GM12874 (cell line): ENCODE measurements around the gene ARID3A.

ENCODE experiments used
- TF ChIP-seq, protein P1 (sequence below): IDR thresholded peaks from 2 replicates; pipeline ENCODE4 v1.5.1; 2011; ENCODE audit warnings: low read depth, mild to moderate bottlenecking, control low read depth, low read length, moderate library complexity; ENCODE audit not compliant: insufficient read depth

The ARID3A gene

DNA sequence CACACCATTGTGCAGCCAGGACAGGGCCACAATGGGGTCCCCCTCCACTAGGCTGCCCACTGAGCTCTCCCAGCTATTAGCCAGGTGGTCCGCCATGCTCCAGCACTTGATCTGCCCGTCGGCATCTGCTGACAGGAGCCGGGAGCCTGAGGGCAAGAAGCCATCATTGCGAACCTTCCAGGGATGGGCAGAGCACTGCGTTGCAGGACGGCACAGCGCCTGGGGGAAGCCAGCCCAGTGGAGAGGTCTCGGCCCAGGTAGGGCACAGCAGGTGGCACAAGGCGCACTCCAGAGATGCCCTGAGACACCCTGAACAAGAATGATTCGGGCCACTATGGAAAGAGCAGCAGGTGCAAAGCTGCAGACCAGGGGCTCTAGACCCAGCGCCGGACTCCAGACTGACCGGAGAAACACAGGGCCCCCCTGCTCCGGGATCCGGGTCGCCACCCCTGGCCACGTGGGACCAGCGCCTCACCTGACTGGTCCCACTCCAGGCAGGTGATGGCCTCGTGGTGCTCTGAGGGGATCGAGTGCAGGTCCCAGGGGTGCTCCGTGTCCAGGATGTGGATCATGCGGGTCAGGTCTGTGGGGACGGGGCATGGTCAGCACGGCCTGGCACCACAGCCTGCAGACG, 36.1 kb upstream of the ARID3A start:
- TF ChIP-seq, protein P1, sequence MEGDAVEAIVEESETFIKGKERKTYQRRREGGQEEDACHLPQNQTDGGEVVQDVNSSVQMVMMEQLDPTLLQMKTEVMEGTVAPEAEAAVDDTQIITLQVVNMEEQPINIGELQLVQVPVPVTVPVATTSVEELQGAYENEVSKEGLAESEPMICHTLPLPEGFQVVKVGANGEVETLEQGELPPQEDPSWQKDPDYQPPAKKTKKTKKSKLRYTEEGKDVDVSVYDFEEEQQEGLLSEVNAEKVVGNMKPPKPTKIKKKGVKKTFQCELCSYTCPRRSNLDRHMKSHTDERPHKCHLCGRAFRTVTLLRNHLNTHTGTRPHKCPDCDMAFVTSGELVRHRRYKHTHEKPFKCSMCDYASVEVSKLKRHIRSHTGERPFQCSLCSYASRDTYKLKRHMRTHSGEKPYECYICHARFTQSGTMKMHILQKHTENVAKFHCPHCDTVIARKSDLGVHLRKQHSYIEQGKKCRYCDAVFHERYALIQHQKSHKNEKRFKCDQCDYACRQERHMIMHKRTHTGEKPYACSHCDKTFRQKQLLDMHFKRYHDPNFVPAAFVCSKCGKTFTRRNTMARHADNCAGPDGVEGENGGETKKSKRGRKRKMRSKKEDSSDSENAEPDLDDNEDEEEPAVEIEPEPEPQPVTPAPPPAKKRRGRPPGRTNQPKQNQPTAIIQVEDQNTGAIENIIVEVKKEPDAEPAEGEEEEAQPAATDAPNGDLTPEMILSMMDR, result no peak

DNA sequence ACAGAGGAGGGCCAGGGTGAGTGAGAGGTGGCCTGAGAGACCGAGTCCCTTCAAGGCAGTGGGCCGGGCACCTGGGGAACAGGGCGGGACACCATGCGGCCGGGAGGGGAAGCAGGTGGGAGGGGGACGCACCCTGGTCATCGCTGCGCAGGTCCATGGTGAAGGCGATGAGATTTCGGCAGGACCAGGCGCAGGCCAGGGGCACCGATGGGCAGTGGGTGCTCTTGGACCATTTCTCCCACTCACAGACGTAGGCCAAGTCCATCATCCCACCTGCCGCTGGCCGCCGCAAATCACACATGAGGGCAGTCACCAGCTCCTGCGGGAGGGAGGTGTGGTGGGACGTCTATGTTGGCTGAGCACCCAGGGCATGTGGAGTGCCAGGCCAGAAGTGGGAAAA, 35.0 kb upstream of the ARID3A start:
- TF ChIP-seq, protein P1, result no peak

DNA sequence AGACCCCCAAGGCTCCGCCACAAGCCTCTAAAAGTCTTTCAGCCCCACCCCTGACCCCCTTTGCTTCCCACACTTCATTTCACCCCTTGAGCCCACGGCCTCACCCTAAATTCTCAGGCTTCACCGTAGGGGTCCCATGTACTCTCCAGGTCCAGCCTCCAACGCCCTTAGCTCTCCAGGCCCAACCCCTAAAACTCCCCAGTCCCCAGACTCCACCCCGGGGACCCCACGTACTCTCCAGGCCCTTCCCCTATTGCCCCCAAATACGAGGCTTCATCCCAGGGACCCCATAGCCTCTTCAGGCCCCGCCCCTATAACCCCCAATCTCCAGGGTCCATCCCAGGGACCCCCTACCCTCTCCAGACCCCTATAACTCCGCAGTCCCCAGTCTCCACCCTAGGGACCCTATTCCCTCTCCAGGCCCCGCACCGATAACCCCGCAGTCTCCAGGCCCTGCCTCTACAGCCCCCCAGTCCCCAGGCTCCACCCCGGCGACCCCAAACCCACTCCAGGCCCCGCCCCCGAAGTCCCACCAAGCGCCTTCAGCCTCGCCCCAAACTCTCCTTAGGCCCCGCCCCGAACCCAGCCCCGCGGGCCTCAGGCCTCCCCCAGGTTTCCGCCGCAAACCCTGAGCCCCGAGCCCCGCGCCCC, 33.5 kb upstream of the ARID3A start:
- TF ChIP-seq, protein P1, result no peak

DNA sequence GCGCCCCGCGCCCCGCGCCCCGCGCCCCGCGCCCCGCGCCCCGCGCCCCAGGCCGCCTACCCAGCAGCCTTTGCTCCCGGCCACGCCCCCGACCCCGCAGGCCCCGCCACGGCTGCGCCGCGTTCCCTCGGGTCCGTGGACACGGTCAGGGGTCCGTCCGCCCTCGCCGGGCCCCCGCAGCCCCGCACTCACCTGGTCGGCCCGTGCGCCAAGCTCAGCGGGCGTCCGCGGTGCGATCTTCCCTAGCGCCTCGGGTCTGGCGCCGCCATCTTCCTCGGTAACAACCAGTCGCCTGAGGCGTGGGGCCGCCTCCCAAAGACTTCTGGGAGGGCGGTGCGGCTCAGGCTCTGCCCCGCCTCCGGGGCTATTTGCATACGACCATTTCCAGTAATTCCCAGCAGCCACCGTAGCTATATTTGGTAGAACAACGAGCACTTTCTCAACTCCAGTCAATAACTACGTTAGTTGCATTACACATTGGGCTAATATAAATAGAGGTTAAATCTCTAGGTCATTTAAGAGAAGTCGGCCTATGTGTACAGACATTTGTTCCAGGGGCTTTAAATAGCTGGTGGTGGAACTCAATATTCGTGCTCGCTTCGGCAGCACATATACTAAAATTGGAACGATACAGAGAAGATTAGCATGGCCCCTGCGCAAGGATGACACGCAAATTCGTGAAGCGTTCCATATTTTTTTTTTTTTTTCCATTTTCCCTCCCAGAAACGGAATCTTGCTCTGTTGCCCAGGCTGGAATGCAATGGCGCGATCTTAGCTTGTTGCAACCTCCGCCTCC, 32.7 kb upstream of the ARID3A start, which contains the start of the genes MED16 and RNU6-9:
Gene MED16, minus strand, starts transcription at position 294 of the 796 bp plus-strand sequence. CDS start 2,056 bp downstream, outside the sequence.
Gene RNU6-9, plus strand, starts transcription at position 591 of the 796 bp plus-strand sequence.
- TF ChIP-seq, protein P1, result no peak

DNA sequence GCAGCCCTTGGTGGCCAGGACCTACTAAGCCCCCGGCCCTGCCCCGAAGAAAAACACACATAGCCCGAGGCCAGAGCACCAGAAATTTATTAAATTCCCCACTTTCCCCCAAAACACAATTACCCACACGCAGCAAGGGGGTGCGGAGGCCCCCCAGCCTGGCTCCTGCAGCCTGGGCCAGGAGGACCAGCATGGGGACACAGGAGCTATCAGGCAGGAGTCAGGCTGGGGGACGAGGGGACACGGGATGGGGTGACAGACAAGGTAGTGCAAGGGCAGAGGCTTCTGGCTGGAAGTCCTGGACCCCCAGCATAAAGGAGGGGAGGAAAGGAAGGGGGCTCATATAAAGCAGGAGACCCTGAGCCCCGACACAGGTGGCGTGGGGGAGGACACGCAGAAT, 29.4 kb upstream of the ARID3A start:
- TF ChIP-seq, protein P1, result no peak

DNA sequence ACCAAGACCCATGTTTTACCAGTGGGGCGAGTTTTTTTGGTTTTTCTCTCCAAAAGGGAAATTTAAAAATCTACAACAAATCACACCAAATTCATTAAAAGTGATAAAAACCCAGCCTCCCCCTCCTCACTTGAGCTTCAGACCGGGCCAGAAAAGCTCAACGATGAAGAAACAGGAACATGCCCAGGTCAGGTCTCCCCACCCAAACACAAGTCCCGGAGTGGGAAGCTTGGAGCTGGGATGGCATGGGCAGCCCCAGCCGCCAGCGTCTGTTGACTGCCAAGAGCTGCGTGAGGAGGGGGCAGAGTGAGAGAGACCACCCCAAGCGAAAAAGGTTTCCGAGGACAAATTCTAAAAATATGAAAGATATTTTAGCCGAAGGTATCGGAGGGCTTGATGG, 28.8 kb upstream of the ARID3A start:
- TF ChIP-seq, protein P1, result no peak

DNA sequence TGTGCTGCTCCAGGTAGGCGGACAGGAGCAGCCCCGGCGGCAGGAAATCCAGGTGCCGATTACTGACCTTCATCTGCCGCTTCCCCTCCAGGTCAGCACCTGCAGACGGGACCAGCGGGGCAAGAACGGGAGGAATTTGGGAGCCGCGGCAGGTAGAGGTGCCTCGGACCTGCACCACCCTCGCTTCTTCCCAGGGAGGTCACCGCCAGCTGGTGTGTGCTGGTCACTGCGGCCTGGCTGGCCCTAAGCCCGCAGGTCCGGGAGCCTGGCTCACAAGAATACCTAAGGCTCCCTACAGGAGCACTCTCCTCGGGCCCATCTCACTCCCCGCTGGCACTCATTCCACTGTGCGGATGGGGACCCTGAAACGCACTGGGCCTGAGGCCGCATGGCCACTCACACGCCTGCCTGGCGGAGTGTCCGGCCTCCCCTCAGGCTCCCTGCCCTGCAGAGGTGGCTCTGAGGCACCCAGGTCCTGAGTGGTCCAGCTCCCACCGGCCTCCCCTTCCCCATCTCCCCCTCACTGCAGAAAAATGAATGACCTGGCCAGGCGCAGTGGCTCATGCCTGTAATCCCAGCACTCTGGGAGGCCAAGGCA, 28.3 kb upstream of the ARID3A start:
- TF ChIP-seq, protein P1, result 0 out of 2 replicates have a peak, but pooled peaks have one; percentile 16
